IPS-20b (cell line): ENCODE results near the gene FARP1.
A peak's percentile ranks its signal among the peaks of the same experiment; 100 is the strongest.

Experiments used
- H3K27ac ChIP-seq: one replicate; pipeline ENCODE4 v1.5.1; 2013; ENCODE audit warnings: low read length
- H3K27me3 ChIP-seq: 2 replicates; pipeline ENCODE4 v1.6.1; 2013; ENCODE audit warnings: mild to moderate bottlenecking, low read length, inconsistent platforms; ENCODE audit not compliant: insufficient read depth
- H3K36me3 ChIP-seq: 2 replicates; pipeline ENCODE4 v1.6.1; 2013; ENCODE audit warnings: low read depth, mild to moderate bottlenecking, inconsistent platforms, low read length, moderate library complexity; ENCODE audit not compliant: insufficient read depth
- H3K4me1 ChIP-seq: 2 replicates; pipeline ENCODE4 v1.6.1; 2013; ENCODE audit warnings: mild to moderate bottlenecking, control low read depth, inconsistent platforms, low read length, moderate library complexity; ENCODE audit not compliant: insufficient read depth
- H3K4me3 ChIP-seq: 2 replicates; pipeline ENCODE4 v1.5.1; 2013; ENCODE audit warnings: mild to moderate bottlenecking, low read length, inconsistent platforms
- H3K9ac ChIP-seq: 2 replicates; pipeline ENCODE4 v1.6.1; 2013; ENCODE audit warnings: low read depth, mild to moderate bottlenecking, inconsistent platforms, low read length, moderate library complexity
- H3K9me3 ChIP-seq: 2 replicates; pipeline ENCODE4 v1.6.1; 2013; ENCODE audit warnings: mild to moderate bottlenecking, low read depth, low read length, inconsistent platforms; ENCODE audit not compliant: insufficient read depth

The FARP1 gene

GRCh38 chr13:98311200-98311548 is 168.3 kb downstream of the FARP1 start:
- Histone ChIP-seq H3K27ac (no peak overlapping the region), H3K9me3 (no peaks in the 10 kb centered on the region), H3K4me1 (peaks cover 21% of the 10 kb centered on the region; the same call in 1 of the 2 replicates)

GRCh38 chr13:98312606-98313005 is 169.7 kb downstream of the FARP1 start:
- H3K4me1 ChIP-seq = peaks cover 24% of the 10 kb centered on the region; the same call in 1 of the 2 replicates
- H3K9me3 ChIP-seq = no peaks in the 10 kb centered on the region
- H3K9ac ChIP-seq = no peak overlapping the region
- H3K36me3 ChIP-seq = peaks cover 7% of the 10 kb centered on the region; the same call in 1 of the 2 replicates
- H3K27me3 ChIP-seq = no peaks in the 10 kb centered on the region
- no peak overlapping the region for H3K27ac ChIP-seq
- H3K4me3 ChIP-seq = no peak overlapping the region

More at GRCh38 chr13:98311200-98311548, 168.3 kb downstream of the FARP1 start:
- Histone ChIP-seq H3K4me3 (no peak overlapping the region), H3K36me3 (peaks cover under 1% of the 10 kb centered on the region; the same call in 1 of the 2 replicates), H3K9ac (no peak overlapping the region), H3K27me3 (no peaks in the 10 kb centered on the region)

- H3K9me3 ChIP-seq = no peaks in the 10 kb centered on the region
- no peak overlapping the region for H3K9ac ChIP-seq
- H3K4me1 ChIP-seq = peaks cover 24% of the 10 kb centered on the region; the same call in 1 of the 2 replicates
- H3K27me3 ChIP-seq = no peaks in the 10 kb centered on the region
- H3K27ac ChIP-seq = no peak overlapping the region
- no peak overlapping the region for H3K4me3 ChIP-seq
- H3K36me3 ChIP-seq = peaks cover 7% of the 10 kb centered on the region; the same call in 1 of the 2 replicates
Measured at GRCh38 chr13:98313023-98313921, 170.4 kb downstream of the FARP1 start.

GRCh38 chr13:98313922-98314292 is 171.0 kb downstream of the FARP1 start:
- no peak overlapping the region for H3K27ac ChIP-seq
- H3K9me3 ChIP-seq = no peaks in the 10 kb centered on the region
- H3K9ac ChIP-seq = no peak overlapping the region
- H3K4me1 ChIP-seq = peaks cover 24% of the 10 kb centered on the region; the same call in 1 of the 2 replicates
- H3K27me3 ChIP-seq = no peaks in the 10 kb centered on the region
- H3K36me3 ChIP-seq = peaks cover 7% of the 10 kb centered on the region; the same call in 1 of the 2 replicates
- H3K4me3 ChIP-seq = no peak overlapping the region

GRCh38 chr13:98315466-98315865 is 172.6 kb downstream of the FARP1 start:
- no peaks in the 10 kb centered on the region for H3K27me3 ChIP-seq
- peak overlapping the region; percentile 23; the same call in 1 of the 2 replicates for H3K9ac ChIP-seq
- no peak overlapping the region for H3K4me3 ChIP-seq
- no peaks in the 10 kb centered on the region for H3K9me3 ChIP-seq
- H3K4me1 ChIP-seq = peaks cover 18% of the 10 kb centered on the region; the same call in 1 of the 2 replicates
- peaks cover 7% of the 10 kb centered on the region; the same call in 1 of the 2 replicates for H3K36me3 ChIP-seq
- H3K27ac ChIP-seq = no peak overlapping the region

- Histone ChIP-seq H3K27me3 (no peaks in the 10 kb centered on the region), H3K36me3 (peaks cover 7% of the 10 kb centered on the region; the same call in 1 of the 2 replicates), H3K4me3 (no peak overlapping the region), H3K9ac (peak overlapping the region; percentile 23; the same call in 1 of the 2 replicates), H3K9me3 (no peaks in the 10 kb centered on the region), H3K27ac (no peak overlapping the region), H3K4me1 (peaks cover 18% of the 10 kb centered on the region; the same call in 1 of the 2 replicates)
Measured at GRCh38 chr13:98315902-98316301, 173.0 kb downstream of the FARP1 start.

- no peaks in the 10 kb centered on the region for H3K27me3 ChIP-seq
- H3K27ac ChIP-seq = no peak overlapping the region
- H3K9me3 ChIP-seq = no peaks in the 10 kb centered on the region
- H3K4me1 ChIP-seq = peaks cover 18% of the 10 kb centered on the region; the same call in 1 of the 2 replicates
- H3K9ac ChIP-seq = no peak overlapping the region
- H3K36me3 ChIP-seq = peaks cover 7% of the 10 kb centered on the region; the same call in 1 of the 2 replicates
- no peak overlapping the region for H3K4me3 ChIP-seq
Measured at GRCh38 chr13:98317573-98318171, 174.8 kb downstream of the FARP1 start.

- Histone ChIP-seq H3K36me3 (0 out of 2 replicates have a peak, but pooled peaks cover 7% of the 10 kb centered on the region), H3K27me3 (no peaks in the 10 kb centered on the region), H3K4me3 (no peak overlapping the region), H3K27ac (no peak overlapping the region), H3K4me1 (peaks cover 18% of the 10 kb centered on the region; the same call in 1 of the 2 replicates), H3K9me3 (no peaks in the 10 kb centered on the region), H3K9ac (no peak overlapping the region)
Measured at GRCh38 chr13:98318263-98318878, 175.5 kb downstream of the FARP1 start.

GRCh38 chr13:98320561-98321105 is 177.7 kb downstream of the FARP1 start:
- H3K36me3 ChIP-seq = 0 out of 2 replicates have a peak, but pooled peaks cover 7% of the 10 kb centered on the region
- H3K4me3 ChIP-seq = no peak overlapping the region
- H3K27ac ChIP-seq = no peak overlapping the region
- H3K9me3 ChIP-seq = no peaks in the 10 kb centered on the region
- H3K27me3 ChIP-seq = no peaks in the 10 kb centered on the region
- no peak overlapping the region for H3K9ac ChIP-seq
- H3K4me1 ChIP-seq = peaks cover 21% of the 10 kb centered on the region; the same call in 1 of the 2 replicates

- Histone ChIP-seq H3K4me1 (peaks cover 21% of the 10 kb centered on the region), H3K36me3 (0 out of 2 replicates have a peak, but pooled peaks cover 5% of the 10 kb centered on the region), H3K27ac (no peak overlapping the region), H3K9ac (no peak overlapping the region), H3K4me3 (no peak overlapping the region), H3K9me3 (no peaks in the 10 kb centered on the region), H3K27me3 (no peaks in the 10 kb centered on the region)
Measured at GRCh38 chr13:98321395-98321794, 178.5 kb downstream of the FARP1 start.

GRCh38 chr13:98322091-98322718 is 179.3 kb downstream of the FARP1 start:
- no peak overlapping the region for H3K27ac ChIP-seq
- H3K27me3 ChIP-seq = no peaks in the 10 kb centered on the region
- H3K4me3 ChIP-seq = no peak overlapping the region
- H3K9me3 ChIP-seq = no peaks in the 10 kb centered on the region
- no peak overlapping the region for H3K9ac ChIP-seq
- H3K4me1 ChIP-seq = peaks cover 28% of the 10 kb centered on the region
- no peaks in the 10 kb centered on the region for H3K36me3 ChIP-seq
